ENCODE data around the gene MTNR1A. TPM values are rescaled to one million over a fixed set of nuclear protein-coding genes. Genes with fewer than 3 reads are reported as not detected.
"Not testable (repeated sequence)": the region's sequence is repeated elsewhere in the genome, so short reads cannot be mapped to it uniquely, and the experiment has no call there.

Gene MTNR1A
- total and polyA plus RNA-seq, 9 of the 15 experiments (the other 6 are each of a cell fraction or from before 2014, with no cell fraction given) = 0.09 to 0.12 (median 0.10) TPM; not detected in 5

- TF ChIP-seq ZNF639 (CRISPR knock-in tag; conservative IDR thresholded peaks at IDR 0.05 in 1 of 2, IDR thresholded peaks at IDR 0.05 in 1 of 2) = no peak
- TF ChIP-seq ZHX1 (conservative IDR thresholded peaks at IDR 0.05; ENCODE audit: low read length) = no peak
- no peak for TF ChIP-seq PRMT5 (CRISPR knock-in tag; IDR thresholded peaks at IDR 0.05)
- TF ChIP-seq NR2C2 (CRISPR knock-in tag; IDR thresholded peaks at IDR 0.05) = no peak
- TF ChIP-seq NR2C2 (tag; IDR thresholded peaks at IDR 0.05) = no peak
- no peak for TF ChIP-seq ETV6 (IDR thresholded peaks at IDR 0.05; ENCODE audit: borderline replicate concordance in 1 of 2, low read depth in 2 of 2, low read length in 1 of 2)
- TF ChIP-seq ETV6 (CRISPR knock-in tag; IDR thresholded peaks at IDR 0.05; ENCODE audit: borderline replicate concordance) = no peak
- no peak for TF ChIP-seq ZNF232 (CRISPR knock-in tag; IDR thresholded peaks at IDR 0.05)
- TF ChIP-seq CREB5 (CRISPR knock-in tag; IDR thresholded peaks at IDR 0.05) = no peak
- TF ChIP-seq WHSC1 (IDR thresholded peaks at IDR 0.05; ENCODE audit: low read length) = no peak
- TF ChIP-seq ZC3H8 (IDR thresholded peaks at IDR 0.05) = no peak
- TF ChIP-seq HNRNPUL1 (IDR thresholded peaks at IDR 0.05; ENCODE audit: low read length) = no peak
These were observed 41.0 kb downstream of the MTNR1A start (continued) for GRCh38 chr4:186514271-186514950.

GRCh38 chr4:186504771-186505170 lies 50.6 kb downstream of the MTNR1A start:
- H3K4me2 ChIP-seq (ENCODE audit: insufficient read depth, low read length); POLR2A ChIA-PET; DNase-seq (ENCODE audit: extremely low read depth in 1 of 4, low spot score in 3 of 4); H3K4me1 ChIP-seq (replicated peaks in 1 of 2; ENCODE audit: control insufficient read depth in 2 of 2, insufficient read depth in 2 of 2, low read length in 2 of 2); H3K79me2 ChIP-seq (ENCODE audit: control insufficient read depth, insufficient read depth, low read length); in situ Hi-C loops (cut with MboI); H3K4me3 ChIP-seq; FAIRE-seq; intact Hi-C loops (cut with micrococcal nuclease); H4K20me1 ChIP-seq (replicated peaks; ENCODE audit: control insufficient read depth, insufficient read depth, low read length); H2AFZ ChIP-seq (ENCODE audit: low read depth, low read length); H3K9ac ChIP-seq (ENCODE audit: insufficient read depth in 1 of 2, low read depth in 2 of 2, low read length in 2 of 2); ATAC-seq; H3K36me3 ChIP-seq (ENCODE audit: control insufficient read depth, insufficient read depth, low read length); H3K27me3 ChIP-seq (ENCODE audit: control insufficient read depth in 2 of 2, insufficient read depth in 2 of 2, low read length in 2 of 2); CTCF ChIA-PET (ENCODE audit: low intra/inter-chr PET ratio); H3K27ac ChIP-seq (ENCODE audit: extremely low read depth, low read depth, low read length); H3K9me3 ChIP-seq (replicated peaks; ENCODE audit: control insufficient read depth, insufficient read depth, low read depth, low read length); H3K9me1 ChIP-seq (ENCODE audit: control insufficient read depth, insufficient read depth, low read length); BruUV-seq (replicated peaks): not testable (repeated sequence)
- 40% methylated on average over 8 of the region's 8 CpGs for WGBS (ENCODE audit: insufficient coverage, low coverage, missing lambda C conversion rate)
